ENCODE results near the gene RAB21. TPM values are rescaled to one million over a fixed set of nuclear protein-coding genes. Genes with fewer than 3 reads are reported as not detected.
A peak's percentile ranks its signal among the peaks of the same experiment; 100 is the strongest.

Gene RAB21
- total RNA-seq, 1 donor: 12.7 TPM

DNA sequence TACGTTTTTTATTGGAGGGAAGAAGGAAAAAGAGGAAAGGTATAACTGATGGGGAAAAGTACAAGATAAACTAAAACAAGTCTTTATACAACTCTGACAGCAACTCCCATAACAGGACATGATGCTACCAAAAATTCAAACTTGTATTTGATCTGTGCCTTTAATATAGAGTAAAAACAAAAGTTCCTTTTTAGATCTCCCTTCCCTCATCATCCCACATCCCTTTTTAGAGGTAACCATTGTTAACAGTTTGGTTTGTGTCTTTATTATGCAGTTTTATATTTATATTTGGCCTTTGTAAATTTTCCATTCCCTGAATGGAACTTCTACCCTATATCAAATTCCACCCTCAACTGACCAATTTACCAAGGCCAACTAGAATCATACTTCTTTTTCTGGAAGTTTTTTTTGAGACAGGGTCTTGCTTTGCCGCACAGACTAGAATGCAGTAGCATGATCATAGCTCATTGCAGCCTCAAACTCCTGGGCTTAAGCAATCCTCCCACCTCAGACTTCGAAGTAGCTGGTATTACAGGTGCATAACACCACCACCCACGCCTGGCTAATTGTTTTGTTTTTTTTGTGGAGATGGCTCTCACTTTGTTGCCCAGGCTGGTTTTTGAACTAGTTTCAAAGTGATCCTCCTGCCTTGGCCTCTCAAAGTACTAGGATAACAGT, 36.9 kb downstream of the RAB21 start:
- Histone ChIP-seq H3K4me3 (ENCODE audit: insufficient read depth, low read length) (no peak overlapping the region), H3K36me3 (ENCODE audit: insufficient read depth, low read length) (peaks cover 5% of the 10 kb centered on the region), H2AFZ (ENCODE audit: low read length) (no peak overlapping the region), H3K27me3 (ENCODE audit: insufficient read depth, low read length) (no peaks in the 10 kb centered on the region), H3K27ac (ENCODE audit: low read depth, low read length) (no peak overlapping the region), H3K79me2 (ENCODE audit: insufficient read depth, low read length) (no peaks in the 10 kb centered on the region), H3K4me1 (ENCODE audit: insufficient read depth, low read length) (no peaks in the 10 kb centered on the region), H3K9me3 (ENCODE audit: low read depth, low read length) (no peaks in the 10 kb centered on the region), H3K4me2 (ENCODE audit: insufficient read depth, low read length) (no peak overlapping the region), H4K20me1 (ENCODE audit: insufficient read depth, low read length) (peaks cover 3% of the 10 kb centered on the region)
- peak; percentile 50 for DNase-seq (ENCODE audit: insufficient read length, low spot score, missing footprints)
- TF ChIP-seq, protein P1, sequence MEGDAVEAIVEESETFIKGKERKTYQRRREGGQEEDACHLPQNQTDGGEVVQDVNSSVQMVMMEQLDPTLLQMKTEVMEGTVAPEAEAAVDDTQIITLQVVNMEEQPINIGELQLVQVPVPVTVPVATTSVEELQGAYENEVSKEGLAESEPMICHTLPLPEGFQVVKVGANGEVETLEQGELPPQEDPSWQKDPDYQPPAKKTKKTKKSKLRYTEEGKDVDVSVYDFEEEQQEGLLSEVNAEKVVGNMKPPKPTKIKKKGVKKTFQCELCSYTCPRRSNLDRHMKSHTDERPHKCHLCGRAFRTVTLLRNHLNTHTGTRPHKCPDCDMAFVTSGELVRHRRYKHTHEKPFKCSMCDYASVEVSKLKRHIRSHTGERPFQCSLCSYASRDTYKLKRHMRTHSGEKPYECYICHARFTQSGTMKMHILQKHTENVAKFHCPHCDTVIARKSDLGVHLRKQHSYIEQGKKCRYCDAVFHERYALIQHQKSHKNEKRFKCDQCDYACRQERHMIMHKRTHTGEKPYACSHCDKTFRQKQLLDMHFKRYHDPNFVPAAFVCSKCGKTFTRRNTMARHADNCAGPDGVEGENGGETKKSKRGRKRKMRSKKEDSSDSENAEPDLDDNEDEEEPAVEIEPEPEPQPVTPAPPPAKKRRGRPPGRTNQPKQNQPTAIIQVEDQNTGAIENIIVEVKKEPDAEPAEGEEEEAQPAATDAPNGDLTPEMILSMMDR (IDR thresholded peaks at IDR 0.05; ENCODE audit: extremely low read depth, low read depth, low read length): no peak

DNA sequence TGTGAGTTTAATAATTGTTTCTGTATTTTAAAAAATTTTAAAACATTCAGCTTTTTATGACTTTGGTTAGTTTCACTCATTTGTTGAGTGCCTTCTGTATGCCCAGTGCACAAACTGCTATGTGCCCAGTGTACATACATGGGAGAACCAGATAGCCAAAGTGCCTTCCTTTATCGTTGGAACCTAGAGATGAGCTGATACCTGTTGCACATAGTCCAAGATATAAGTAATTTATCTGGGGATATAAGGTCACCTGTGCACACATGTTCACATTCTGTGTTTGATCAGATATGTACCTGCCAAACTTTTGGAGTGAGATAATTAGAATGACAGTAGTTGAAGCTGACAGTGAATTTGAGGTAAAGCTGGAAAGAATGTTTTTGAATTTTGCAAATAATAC, 37.9 kb downstream of the RAB21 start:
- Histone ChIP-seq H3K4me1 (ENCODE audit: insufficient read depth, low read length) (no peaks in the 10 kb centered on the region), H3K27ac (ENCODE audit: low read depth, low read length) (no peak overlapping the region), H4K20me1 (ENCODE audit: insufficient read depth, low read length) (peaks cover under 1% of the 10 kb centered on the region), H2AFZ (ENCODE audit: low read length) (no peak overlapping the region), H3K79me2 (ENCODE audit: insufficient read depth, low read length) (no peaks in the 10 kb centered on the region), H3K9me3 (ENCODE audit: low read depth, low read length) (no peaks in the 10 kb centered on the region), H3K36me3 (ENCODE audit: insufficient read depth, low read length) (no peaks in the 10 kb centered on the region), H3K27me3 (ENCODE audit: insufficient read depth, low read length) (no peaks in the 10 kb centered on the region), H3K4me2 (ENCODE audit: insufficient read depth, low read length) (no peak overlapping the region), H3K4me3 (ENCODE audit: insufficient read depth, low read length) (no peak overlapping the region)
- DNase-seq (ENCODE audit: insufficient read length, low spot score, missing footprints): no peak
- TF ChIP-seq, protein P1 (IDR thresholded peaks at IDR 0.05; ENCODE audit: extremely low read depth, low read depth, low read length): no peak

DNA sequence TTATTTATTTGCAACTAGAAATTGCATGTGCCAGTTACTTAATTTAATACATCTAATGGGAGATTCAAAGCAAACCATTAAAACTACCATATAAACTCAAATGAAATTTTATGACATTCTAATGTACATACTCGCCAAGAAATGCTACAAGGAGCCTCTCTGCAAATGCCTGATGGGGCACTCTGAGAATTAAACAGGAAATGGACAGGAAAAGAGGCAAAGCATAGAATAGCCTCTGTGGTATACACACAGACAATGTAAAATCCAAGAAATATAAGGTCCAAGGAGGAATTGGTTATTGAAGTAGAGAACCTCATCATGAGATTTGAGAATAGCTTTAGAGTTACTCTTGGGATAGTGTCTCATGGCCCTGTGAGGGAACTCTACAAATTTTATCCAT, 41.2 kb downstream of the RAB21 start:
- H4K20me1 ChIP-seq (ENCODE audit: insufficient read depth, low read length): no peaks in the 10 kb centered on the region
- no peak overlapping the region for H3K4me3 ChIP-seq (ENCODE audit: insufficient read depth, low read length)
- no peaks in the 10 kb centered on the region for H3K36me3 ChIP-seq (ENCODE audit: insufficient read depth, low read length)
- H2AFZ ChIP-seq (ENCODE audit: low read length): no peak overlapping the region
- no peak for DNase-seq (ENCODE audit: insufficient read length, low spot score, missing footprints)
- no peaks in the 10 kb centered on the region for H3K79me2 ChIP-seq (ENCODE audit: insufficient read depth, low read length)
- no peak overlapping the region for H3K27ac ChIP-seq (ENCODE audit: low read depth, low read length)
- H3K27me3 ChIP-seq (ENCODE audit: insufficient read depth, low read length): no peaks in the 10 kb centered on the region
- H3K9me3 ChIP-seq (ENCODE audit: low read depth, low read length): no peaks in the 10 kb centered on the region
- H3K4me2 ChIP-seq (ENCODE audit: insufficient read depth, low read length): no peak overlapping the region
- TF ChIP-seq, protein P1 (IDR thresholded peaks at IDR 0.05; ENCODE audit: extremely low read depth, low read depth, low read length): no peak
- peaks cover 8% of the 10 kb centered on the region for H3K4me1 ChIP-seq (ENCODE audit: insufficient read depth, low read length)

DNA sequence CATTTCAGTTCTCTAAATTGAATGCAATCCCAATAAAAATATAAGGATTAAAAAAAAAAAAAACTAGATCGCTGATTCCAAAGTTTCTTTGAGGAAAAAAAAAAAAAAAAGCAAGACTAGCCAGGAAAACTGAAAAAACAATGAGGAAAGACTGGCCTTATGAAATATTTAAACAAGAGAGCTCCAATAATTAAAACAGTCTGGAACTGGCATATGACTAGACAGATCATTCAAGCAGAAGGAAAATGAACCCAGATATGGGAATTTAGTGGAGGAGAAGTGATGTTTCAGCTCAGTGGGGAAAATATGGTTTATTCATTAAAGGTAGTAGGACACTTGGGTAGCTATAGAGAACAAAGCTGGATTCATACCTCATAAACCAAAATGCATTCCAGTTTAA, 42.9 kb downstream of the RAB21 start:
- H3K36me3 ChIP-seq (ENCODE audit: insufficient read depth, low read length): no peaks in the 10 kb centered on the region
- H3K4me1 ChIP-seq (ENCODE audit: insufficient read depth, low read length): peaks cover 8% of the 10 kb centered on the region
- H3K27ac ChIP-seq (ENCODE audit: low read depth, low read length): no peak overlapping the region
- H3K9me3 ChIP-seq (ENCODE audit: low read depth, low read length): no peaks in the 10 kb centered on the region
- DNase-seq (ENCODE audit: insufficient read length, low spot score, missing footprints): no peak
- no peak overlapping the region for H3K4me3 ChIP-seq (ENCODE audit: insufficient read depth, low read length)
- no peak overlapping the region for H2AFZ ChIP-seq (ENCODE audit: low read length)
- TF ChIP-seq, protein P1 (IDR thresholded peaks at IDR 0.05; ENCODE audit: extremely low read depth, low read depth, low read length): no peak
- no peaks in the 10 kb centered on the region for H3K27me3 ChIP-seq (ENCODE audit: insufficient read depth, low read length)
- H3K4me2 ChIP-seq (ENCODE audit: insufficient read depth, low read length): no peak overlapping the region
- no peaks in the 10 kb centered on the region for H4K20me1 ChIP-seq (ENCODE audit: insufficient read depth, low read length)
- H3K79me2 ChIP-seq (ENCODE audit: insufficient read depth, low read length): no peaks in the 10 kb centered on the region
